ENCODE data around the gene FAIM2.

The FAIM2 gene

DNA sequence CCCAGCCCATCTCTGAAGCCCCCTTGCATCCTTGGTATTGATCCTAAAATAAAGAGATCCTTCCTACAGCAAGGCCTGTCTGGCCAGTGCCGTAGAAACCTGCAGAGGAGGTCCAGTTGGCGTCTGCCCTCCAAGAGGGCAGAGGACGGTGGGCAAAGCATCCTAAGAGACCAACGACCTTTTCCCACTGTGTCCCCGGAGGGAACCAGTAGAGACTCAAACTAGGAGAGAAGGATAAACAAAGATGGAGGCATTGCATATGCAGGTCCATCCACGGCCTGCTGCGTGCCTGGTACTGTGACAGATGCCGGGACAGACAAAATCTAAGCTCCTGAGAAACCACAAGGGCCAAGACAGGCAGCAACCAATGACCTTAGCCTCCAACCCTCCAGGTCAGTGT, 79.3 kb downstream of the FAIM2 start:
- no peak for DNase-seq (ENCODE audit: low read depth)

DNA sequence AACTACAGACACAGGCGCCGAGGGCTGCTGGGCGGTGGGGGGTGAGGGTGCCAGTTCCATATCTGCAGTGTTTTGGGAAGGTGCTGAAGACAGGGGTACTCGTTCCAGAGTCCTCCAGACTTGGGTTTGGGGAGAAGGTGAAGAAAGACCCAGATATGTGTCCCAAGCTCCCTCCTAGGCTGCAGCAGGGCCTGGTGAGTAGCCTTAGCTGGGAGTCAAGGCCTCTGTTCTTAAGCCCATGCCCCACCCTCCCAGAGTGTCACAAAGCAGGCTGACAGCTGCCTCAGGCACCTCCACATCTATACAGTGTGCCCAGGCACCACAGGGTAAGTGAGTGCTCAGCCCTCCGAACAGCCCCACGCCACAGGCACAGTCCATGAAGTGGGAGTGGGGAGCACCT, 79.7 kb downstream of the FAIM2 start:
- DNase-seq (ENCODE audit: low read depth) = no peak

DNA sequence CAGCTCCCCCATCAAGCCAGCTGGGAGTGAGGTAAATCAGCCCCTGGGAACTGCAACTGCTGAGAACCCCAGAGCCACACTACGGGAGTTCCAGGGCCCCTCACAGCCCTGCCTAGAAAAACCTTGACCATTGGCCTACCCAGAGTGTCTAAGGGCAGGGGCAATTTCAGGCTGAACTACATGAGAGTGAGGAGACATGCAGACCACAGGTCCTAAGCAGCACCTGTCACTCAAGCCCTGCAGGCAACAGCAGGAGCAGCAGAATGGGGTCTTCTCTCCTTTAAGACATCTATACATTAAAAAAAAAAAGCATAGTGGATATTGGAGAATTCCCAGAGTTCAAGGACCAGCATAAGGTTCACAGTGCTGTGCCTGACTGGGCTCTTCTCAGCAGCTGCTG, 80.3 kb downstream of the FAIM2 start:
- no peak for DNase-seq (ENCODE audit: low read depth)

DNA sequence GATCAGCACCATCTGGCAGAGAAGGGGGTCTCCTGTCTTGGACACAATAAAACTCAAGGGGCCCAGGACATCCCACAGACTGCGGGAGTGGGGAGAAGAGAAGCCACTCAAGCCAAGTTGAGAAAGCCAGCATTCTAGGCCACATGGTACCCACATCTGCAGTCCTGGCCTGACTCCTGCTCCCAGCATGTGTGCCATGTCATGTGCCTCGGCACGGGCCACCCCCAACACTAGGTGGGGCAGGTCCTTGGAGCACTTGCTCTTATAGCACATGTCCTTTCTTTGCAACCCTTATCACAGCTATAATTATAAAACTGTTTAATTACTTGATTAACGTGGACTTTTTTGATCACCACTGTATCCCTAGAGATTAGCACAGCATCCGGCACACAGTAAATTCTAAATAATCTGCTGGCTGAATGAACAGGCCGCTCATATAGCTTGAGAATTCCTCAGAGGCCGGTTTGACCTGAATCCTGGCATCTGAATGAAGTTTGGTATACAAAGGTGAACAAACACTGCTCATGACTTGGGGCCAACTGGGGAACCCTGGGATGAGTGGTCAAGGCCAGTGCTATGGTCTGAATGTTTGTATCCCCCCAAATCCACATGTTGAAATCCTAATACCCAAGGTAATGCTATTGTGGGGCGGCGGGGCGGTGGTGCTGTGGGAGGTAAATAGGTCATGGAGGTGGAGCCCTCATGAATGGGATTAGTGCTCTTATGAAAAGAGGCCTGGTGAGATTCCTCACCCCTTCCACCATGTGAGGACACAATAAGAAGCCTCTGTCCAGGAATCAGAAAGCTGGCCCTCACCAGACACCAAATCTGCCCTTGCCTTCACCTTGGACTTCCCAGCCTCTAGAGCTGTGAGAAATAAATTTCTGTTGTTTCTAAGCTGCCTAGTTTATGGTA, 82.1 kb downstream of the FAIM2 start:
- no peak for DNase-seq (ENCODE audit: low read depth)

DNA sequence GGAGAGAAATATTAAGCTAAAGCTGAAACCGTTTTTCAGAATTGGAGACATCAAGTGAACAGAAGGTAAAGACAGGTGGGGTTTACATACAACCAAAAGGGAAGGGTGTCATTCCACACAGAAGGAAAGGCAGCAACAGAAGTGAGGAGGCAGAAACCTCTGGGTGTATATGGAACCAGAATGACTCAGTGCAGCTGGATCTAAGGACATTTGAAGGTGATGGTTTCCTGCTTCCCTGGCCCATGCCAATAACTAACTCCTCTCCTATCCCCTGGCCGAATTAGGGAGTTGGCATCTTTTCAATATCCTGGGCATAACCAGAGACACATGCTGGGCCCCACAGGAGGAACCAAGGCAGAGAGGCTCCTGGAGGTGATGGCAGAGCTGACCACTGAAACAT, 83.9 kb downstream of the FAIM2 start:
- no peak for DNase-seq (ENCODE audit: low read depth)

DNA sequence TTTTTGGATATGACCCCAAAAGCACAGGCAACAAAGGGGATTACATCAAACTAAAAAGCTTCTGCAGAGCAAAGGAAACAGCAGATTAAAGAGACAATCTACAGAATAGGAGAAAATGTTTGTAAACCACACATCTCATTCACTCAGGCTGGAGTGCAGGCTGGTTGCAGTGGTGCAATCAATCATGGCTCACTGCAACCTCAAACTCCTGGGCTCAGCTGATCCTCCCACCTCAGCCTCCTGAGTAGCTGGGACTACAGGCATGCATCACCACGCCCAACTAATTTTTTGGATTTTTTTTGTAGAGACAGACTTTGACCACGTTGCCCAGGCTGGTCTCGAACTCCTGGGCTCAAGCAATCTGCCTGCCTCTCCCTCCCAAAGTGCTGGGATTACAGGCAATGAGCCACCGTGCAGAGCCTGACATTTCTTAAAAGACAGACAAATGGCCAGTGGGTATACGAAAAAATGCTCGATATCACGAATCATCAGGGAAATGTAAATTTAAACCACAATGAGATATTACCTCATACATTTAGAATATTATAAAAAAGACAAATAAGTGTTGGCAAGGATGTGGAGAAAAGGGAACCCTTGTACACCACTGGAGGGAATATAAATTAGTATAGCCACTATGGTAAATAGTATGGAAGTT, 85.3 kb downstream of the FAIM2 start:
- DNase-seq (ENCODE audit: low read depth) = no peak
